ENCODE data around the gene SUFU. TPM values are rescaled to one million over a fixed set of nuclear protein-coding genes. Genes with fewer than 3 reads are reported as not detected.
"Not testable (repeated sequence)": the region's sequence is repeated elsewhere in the genome, so short reads cannot be mapped to it uniquely, and the experiment has no call there.

SUFU gene
- total RNA-seq, 4 donors from 2014 or later: 5.3 to 10.0 (median 8.6) TPM

DNA sequence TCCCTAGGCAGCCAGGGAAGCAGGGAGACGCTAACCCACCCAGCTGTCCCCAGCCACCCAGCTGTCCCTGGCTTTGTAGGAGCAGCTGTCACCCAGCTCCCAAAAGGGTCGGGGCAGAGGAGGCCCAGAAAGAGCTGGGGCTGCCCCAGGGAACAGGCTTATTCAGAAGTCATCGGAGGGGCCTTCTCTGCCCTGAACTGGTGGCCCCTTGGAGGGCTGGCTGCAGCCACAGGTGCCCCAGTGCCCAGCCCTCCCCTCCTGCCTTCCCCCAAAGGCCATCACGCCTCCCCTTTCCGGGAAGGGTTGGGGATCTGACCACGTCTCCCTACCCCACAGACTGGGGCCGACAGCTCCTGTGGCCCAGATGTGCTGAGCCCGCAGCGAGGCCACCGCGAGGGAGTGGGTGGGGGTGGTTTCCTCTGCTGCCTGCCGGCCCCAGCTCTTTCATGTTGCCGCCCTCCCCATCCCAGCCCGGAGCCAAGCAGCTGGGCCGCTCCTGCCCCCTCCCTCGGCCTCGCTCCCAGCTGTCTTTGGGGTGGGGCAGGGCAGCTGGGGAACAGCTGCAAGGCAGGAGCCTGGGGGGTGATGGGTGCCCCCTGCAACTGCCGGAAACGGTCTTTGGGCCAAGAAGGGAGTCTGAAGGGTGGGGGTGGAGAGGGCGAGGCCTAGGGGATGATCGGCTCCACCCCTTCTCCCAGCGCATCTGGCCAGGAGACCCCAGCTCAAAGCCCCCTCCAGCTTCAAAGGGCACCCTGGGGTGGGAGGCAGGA is 157.3 kb downstream of the SUFU start:
- H3K27ac ChIP-seq: peak overlapping the region in 3 of 4 donors; percentile 44 to 66 (median 52)
- TF ChIP-seq, protein P1, sequence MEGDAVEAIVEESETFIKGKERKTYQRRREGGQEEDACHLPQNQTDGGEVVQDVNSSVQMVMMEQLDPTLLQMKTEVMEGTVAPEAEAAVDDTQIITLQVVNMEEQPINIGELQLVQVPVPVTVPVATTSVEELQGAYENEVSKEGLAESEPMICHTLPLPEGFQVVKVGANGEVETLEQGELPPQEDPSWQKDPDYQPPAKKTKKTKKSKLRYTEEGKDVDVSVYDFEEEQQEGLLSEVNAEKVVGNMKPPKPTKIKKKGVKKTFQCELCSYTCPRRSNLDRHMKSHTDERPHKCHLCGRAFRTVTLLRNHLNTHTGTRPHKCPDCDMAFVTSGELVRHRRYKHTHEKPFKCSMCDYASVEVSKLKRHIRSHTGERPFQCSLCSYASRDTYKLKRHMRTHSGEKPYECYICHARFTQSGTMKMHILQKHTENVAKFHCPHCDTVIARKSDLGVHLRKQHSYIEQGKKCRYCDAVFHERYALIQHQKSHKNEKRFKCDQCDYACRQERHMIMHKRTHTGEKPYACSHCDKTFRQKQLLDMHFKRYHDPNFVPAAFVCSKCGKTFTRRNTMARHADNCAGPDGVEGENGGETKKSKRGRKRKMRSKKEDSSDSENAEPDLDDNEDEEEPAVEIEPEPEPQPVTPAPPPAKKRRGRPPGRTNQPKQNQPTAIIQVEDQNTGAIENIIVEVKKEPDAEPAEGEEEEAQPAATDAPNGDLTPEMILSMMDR (IDR thresholded peaks at IDR 0.05): no peak
- TF ChIP-seq POLR2AphosphoS5 (IDR thresholded peaks at IDR 0.05) (no peak), POLR2A (IDR thresholded peaks at IDR 0.05) (no peak), EP300 (IDR thresholded peaks at IDR 0.05) (no peak)
- H3K27me3 ChIP-seq: no peaks in the 10 kb centered on the region
- ATAC-seq: peak; percentile 69
- peak overlapping the region in 1 of 2 donors; percentile 18 for H3K4me3 ChIP-seq
- H3K9me3 ChIP-seq: no peaks in the 10 kb centered on the region
- H3K4me1 ChIP-seq: peaks cover 0 to 40% (median 21%) of the 10 kb centered on the region in 3 donors
- H3K36me3 ChIP-seq: peaks cover 0 to 28% of the 10 kb centered on the region in 2 donors
- 20% methylated on average over 1 of the region's 22 CpGs for WGBS, 2 donors (ENCODE audit: low coverage in 1 of 2)

DNA sequence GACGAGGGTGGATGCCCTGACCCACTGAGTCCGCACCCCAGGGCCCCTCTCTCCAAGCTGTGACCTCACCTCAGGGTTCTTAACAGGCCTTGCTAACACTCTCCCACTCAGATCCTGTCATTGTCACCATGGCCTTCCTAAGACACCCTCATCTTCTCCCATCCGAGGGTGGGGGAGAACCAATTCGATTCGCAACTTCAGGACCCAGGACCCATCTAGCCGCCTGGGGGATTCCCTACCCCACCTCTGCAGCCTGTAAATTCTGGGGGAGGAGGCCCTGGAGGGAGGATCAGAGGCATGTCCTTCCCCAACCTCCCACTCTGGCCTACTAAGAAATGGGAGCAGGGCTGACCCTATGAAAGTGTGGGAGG is 157.9 kb downstream of the SUFU start:
- Histone ChIP-seq H3K4me3 (no peak overlapping the region), H3K9me3 (no peaks in the 10 kb centered on the region), H3K27ac (peak overlapping the region in 3 of 4 donors; percentile 44 to 66 (median 52)), H3K27me3 (no peaks in the 10 kb centered on the region), H3K4me1 (peaks cover 0 to 38% (median 21%) of the 10 kb centered on the region in 3 donors), H3K36me3 (peaks cover 0 to 22% of the 10 kb centered on the region in 2 donors)
- ATAC-seq: peak; percentile 19
- WGBS, 2 donors (ENCODE audit: low coverage in 1 of 2): 45% methylated on average over 2 of the region's 6 CpGs; no CpG with 5 or more reads in 1 of the 2 donors
- TF ChIP-seq, protein P1 (IDR thresholded peaks at IDR 0.05): no peak
- TF ChIP-seq EP300 (IDR thresholded peaks at IDR 0.05) (no peak), POLR2A (IDR thresholded peaks at IDR 0.05) (no peak), POLR2AphosphoS5 (IDR thresholded peaks at IDR 0.05) (no peak)

DNA sequence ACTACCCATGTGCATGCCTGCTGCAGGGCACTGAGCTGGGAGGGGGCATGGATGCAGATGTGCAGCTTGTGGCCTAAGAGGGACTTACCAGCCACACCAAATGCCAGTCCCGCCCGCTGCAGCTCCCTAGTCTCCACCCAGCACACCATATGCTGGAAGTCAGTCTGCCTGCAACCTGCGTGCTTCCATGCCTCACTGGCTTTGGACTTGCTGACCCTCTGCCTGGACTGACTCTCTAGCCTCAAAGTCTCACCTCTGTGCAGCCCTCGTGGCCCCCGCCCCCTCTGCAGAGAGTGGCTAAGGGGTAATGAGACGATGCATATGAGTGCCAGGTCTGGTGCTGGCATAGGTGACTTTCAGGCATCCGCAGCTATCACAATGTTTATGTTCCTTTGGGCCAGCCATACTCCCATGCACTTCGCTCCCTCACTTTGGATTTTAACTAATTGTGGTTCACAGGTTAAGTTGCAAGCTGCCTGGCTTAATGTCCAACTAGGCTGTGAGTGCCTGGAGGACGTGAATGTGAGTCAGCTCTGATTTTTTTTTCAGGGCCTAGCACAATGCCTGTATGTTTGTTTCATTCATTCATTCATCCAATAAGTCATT is 162.2 kb downstream of the SUFU start:
- 39 to 62% methylated on average over 4 to 5 of the region's 9 CpGs for WGBS, 2 donors (ENCODE audit: low coverage in 1 of 2)
- Histone ChIP-seq H3K27me3 (no peaks in the 10 kb centered on the region), H3K4me1 (peaks cover 0 to 24% (median 11%) of the 10 kb centered on the region in 3 donors), H3K27ac (no peak overlapping the region), H3K4me3 (no peak overlapping the region), H3K9me3 (no peaks in the 10 kb centered on the region), H3K36me3 (no peaks in the 10 kb centered on the region)
- no peak for ATAC-seq
- no peak for TF ChIP-seq EP300 (IDR thresholded peaks at IDR 0.05)
- TF ChIP-seq, protein P1 (IDR thresholded peaks at IDR 0.05): no peak
- TF ChIP-seq POLR2AphosphoS5 (IDR thresholded peaks at IDR 0.05): no peak
- TF ChIP-seq POLR2A (IDR thresholded peaks at IDR 0.05): no peak

DNA sequence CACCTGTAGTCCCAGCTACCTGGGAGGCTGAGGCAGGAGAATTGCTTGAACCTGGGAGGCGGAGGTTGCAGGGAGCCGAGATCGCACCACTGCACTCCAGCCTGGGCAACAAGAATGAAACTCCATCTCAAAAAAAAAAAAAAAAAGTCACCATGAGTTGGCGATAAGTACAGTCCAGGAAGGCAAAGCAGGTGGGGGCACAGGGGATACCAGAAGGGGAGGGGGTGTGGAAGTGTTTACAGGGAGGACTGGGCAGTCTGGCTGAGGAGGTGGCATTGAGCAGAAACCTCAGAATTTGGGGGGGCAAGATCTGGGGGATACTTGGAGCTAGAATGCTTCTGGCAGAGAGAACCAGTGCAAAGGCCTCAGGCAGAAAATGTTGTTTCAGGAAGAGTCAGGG is 163.6 kb downstream of the SUFU start:
- H3K27me3 ChIP-seq, H3K4me3 ChIP-seq, H3K27ac ChIP-seq, ATAC-seq, H3K9me3 ChIP-seq, H3K36me3 ChIP-seq: not testable (repeated sequence)
- WGBS, 2 donors (ENCODE audit: low coverage in 1 of 2): 83 to 93% methylated on average over 3 of the region's 4 CpGs
- peaks cover 0 to 19% (median 7%) of the 10 kb centered on the region in 3 donors for H3K4me1 ChIP-seq

DNA sequence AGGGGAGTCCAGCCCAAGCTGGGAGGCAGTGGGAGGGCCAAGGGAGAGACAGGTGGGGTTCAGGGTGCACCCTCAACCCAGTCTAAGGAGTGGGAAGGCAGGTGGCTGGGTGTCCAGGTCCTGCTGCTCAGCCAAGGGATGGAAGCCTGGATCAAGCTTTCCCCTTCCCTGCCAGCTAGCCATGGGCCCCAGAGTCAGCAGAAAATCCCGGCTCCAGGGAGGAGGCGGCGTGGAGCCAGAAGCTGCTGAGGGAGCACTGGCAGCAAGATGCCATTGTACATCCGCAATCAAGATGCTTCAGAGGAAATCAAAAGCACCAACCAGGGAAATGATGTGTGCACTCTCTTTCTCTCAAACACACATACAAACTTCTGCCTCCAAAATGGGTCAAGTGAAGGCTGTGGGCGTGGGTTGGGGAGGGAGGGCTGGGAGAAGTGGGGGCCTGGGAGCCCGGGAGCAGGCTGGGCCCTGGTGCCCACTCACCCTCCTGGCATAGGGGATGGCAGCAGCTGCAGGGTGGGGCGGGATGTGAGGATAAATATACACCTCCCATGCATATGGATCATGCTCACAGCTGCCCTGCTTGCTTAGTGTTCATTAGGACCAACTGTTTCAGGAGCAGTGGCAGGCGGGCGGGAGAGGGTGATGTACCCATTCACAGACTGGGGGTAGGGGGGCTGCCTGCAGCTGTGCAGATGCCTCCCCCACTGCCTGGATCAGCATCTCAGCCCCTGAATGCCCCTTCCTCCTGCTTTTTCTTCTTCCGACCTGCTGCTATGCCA is 164.7 kb downstream of the SUFU start:
- no peaks in the 10 kb centered on the region for H3K27me3 ChIP-seq
- TF ChIP-seq EP300 (IDR thresholded peaks at IDR 0.05) (no peak), POLR2A (IDR thresholded peaks at IDR 0.05) (no peak), POLR2AphosphoS5 (IDR thresholded peaks at IDR 0.05) (no peak)
- TF ChIP-seq, protein P1 (IDR thresholded peaks at IDR 0.05): no peak
- H3K4me1 ChIP-seq: peaks cover 0 to 30% (median 11%) of the 10 kb centered on the region in 3 donors
- 75 to 80% methylated on average over 1 to 5 of the region's 10 CpGs for WGBS, 2 donors (ENCODE audit: low coverage in 1 of 2)
- no peak overlapping the region for H3K4me3 ChIP-seq
- H3K27ac ChIP-seq: peak overlapping the region in 3 of 4 donors; percentile 53 to 62 (median 54)
- ATAC-seq: no peak
- H3K36me3 ChIP-seq: no peaks in the 10 kb centered on the region
- H3K9me3 ChIP-seq: no peaks in the 10 kb centered on the region

All from gastroesophageal sphincter (tissue), 4 donors.